HCT116 (cell line): Measurements from ENCODE around the gene ARFGAP1. TPM values are rescaled to one million over a fixed set of nuclear protein-coding genes. Genes with fewer than 3 reads are reported as not detected.

Experiments used
- ATAC-seq: fragments of 200-7000 bp; cut with Tn5 transposase; 2 replicates; pipeline ENCODE4 v1.9.1; 2020; ENCODE audit warnings: mild to moderate bottlenecking, moderate library complexity
- BruUV-seq: library from RNA; stranded (reverse); fragments of 400-500 nt; replicated peaks from 2 replicates; lab custom pipeline; 2021; lab: Mats Ljungman, UMichigan
- CTCF ChIA-PET: fragments of 300-600 bp; sonication (Branson Sonifier 250); formaldehyde crosslinking; loops from one replicate; lab custom pipeline; 2021; ENCODE audit warnings: antibody characterized with exemption; lab: Charles Lee
- POLR2A ChIA-PET: fragments of 300-600, 350-600 bp; sonication (Branson Sonifier 250); formaldehyde crosslinking; loops from one replicate; lab custom pipeline; 2021; ENCODE audit warnings: antibody characterized with exemption; lab: Charles Lee
- RAD21 ChIA-PET, 2 experiments: fragments of 300-600 bp; sonication (Branson Sonifier 250); formaldehyde crosslinking; loops; one replicate each; lab custom pipeline; 2023; ENCODE audit warnings: low total read pairs in 2 of 2; ENCODE audit not compliant: uncharacterized antibody in 2 of 2, unreplicated experiment in 2 of 2, low non-redundant PET in 1 of 2; lab: Charles Lee
- DNase-seq: peaks from one replicate; pipeline ENCODE4 v3.0.0-alpha.2; 2010; ENCODE audit warnings: low read depth, low spot score
- H2AFZ ChIP-seq: fragments of 200-600 bp; shearing (Covaris generic), sonication (generic); 2 replicates; pipeline ENCODE4 v1.6.1; 2017; ENCODE audit warnings: low read depth, mixed run types, mixed read lengths, antibody characterized with exemption, low read length; ENCODE audit not compliant: poor library complexity, severe bottlenecking
- H3K27ac ChIP-seq: 2 replicates; pipeline ENCODE4 v1.5.1; 2012; ENCODE audit warnings: low read depth, low read length
- H3K27me3 ChIP-seq: fragments of 200-600 bp; sonication (generic); 2 replicates; pipeline ENCODE4 v1.6.1; 2016; ENCODE audit warnings: mixed run types, low read length, mixed read lengths; ENCODE audit not compliant: insufficient read depth
- H3K36me3 ChIP-seq, 2 experiments: fragments of 200-500 bp in 1 of 2; fragments of 200-600 bp in 1 of 2; sonication (Bioruptor generic) in 1 of 2; sonication (generic) in 1 of 2; 2 replicates each; pipeline versions ENCODE4 v1.5.1 to v1.6.1; 2014 to 2016; ENCODE audit warnings: low read length in 2 of 2, inconsistent platforms in 1 of 2, mixed read lengths in 1 of 2, mixed run types in 1 of 2; ENCODE audit not compliant: insufficient read depth in 2 of 2, control insufficient read depth in 1 of 2
- H3K4me1 ChIP-seq, 2 experiments: fragments of 200-600 bp in 1 of 2; sonication (generic) in 1 of 2; 2 replicates each; pipeline versions ENCODE4 v1.5.1 to v1.6.1; 2012 to 2017; ENCODE audit warnings: low read length in 2 of 2, inconsistent platforms in 1 of 2, mild to moderate bottlenecking in 1 of 2, mixed read lengths in 1 of 2, mixed run types in 1 of 2, moderate library complexity in 1 of 2; ENCODE audit not compliant: insufficient read depth in 2 of 2, control insufficient read depth in 1 of 2
- H3K4me2 ChIP-seq: fragments of 200-600 bp; sonication (generic); 2 replicates; pipeline ENCODE4 v1.6.1; 2017; ENCODE audit warnings: mixed run types, low read length, mixed read lengths
- H3K4me3 ChIP-seq, 2 experiments: fragments of 200-600 bp in 1 of 2; sonication (generic) in 1 of 2; replicated peaks in 1 of 2; 2 replicates each; pipeline ENCODE4 v1.5.1; 2011 to 2016; ENCODE audit warnings: low read length in 2 of 2, control low read depth in 1 of 2, low read depth in 1 of 2, mild to moderate bottlenecking in 1 of 2, mixed read lengths in 1 of 2, mixed run types in 1 of 2
- H3K79me2 ChIP-seq: fragments of 200-600 bp; sonication (generic); 2 replicates; pipeline ENCODE4 v1.6.1; 2017; ENCODE audit warnings: mild to moderate bottlenecking, mixed run types, low read length, moderate library complexity, mixed read lengths; ENCODE audit not compliant: insufficient read depth
- H3K9ac ChIP-seq: fragments of 200-600 bp; sonication (generic); 2 replicates; pipeline ENCODE4 v1.6.1; 2016; ENCODE audit warnings: low read length, mixed read lengths
- H3K9me2 ChIP-seq: fragments of 200-600 bp; sonication (generic), shearing (Covaris generic); 2 replicates; pipeline ENCODE4 v1.6.1; 2017; ENCODE audit warnings: mixed run types, mild to moderate bottlenecking, moderate library complexity; ENCODE audit not compliant: insufficient read depth
- H3K9me3 ChIP-seq, 2 experiments: fragments of 200-500 bp in 1 of 2; fragments of 200-600 bp in 1 of 2; sonication (Bioruptor generic) in 1 of 2; sonication (generic) in 1 of 2; 2 replicates each; pipeline ENCODE4 v1.6.1; 2014 to 2017; ENCODE audit warnings: low read length in 2 of 2, mixed read lengths in 2 of 2, inconsistent platforms in 1 of 2, low read depth in 1 of 2, mild to moderate bottlenecking in 1 of 2, mixed run types in 1 of 2, moderate library complexity in 1 of 2; ENCODE audit not compliant: control insufficient read depth in 1 of 2, insufficient read depth in 1 of 2
- H4K20me1 ChIP-seq: fragments of 200-600 bp; sonication (generic), shearing (Covaris generic); 2 replicates; pipeline ENCODE4 v1.6.1; 2017; ENCODE audit warnings: mixed run types, mild to moderate bottlenecking, moderate library complexity; ENCODE audit not compliant: insufficient read depth
- CBX3 ChIP-seq: IDR thresholded peaks from 2 replicates; pipeline ENCODE4 v1.6.1; 2012; ENCODE audit warnings: low read depth
- CTCF ChIP-seq, 3 experiments: fragments of 200-600 bp in 1 of 3; sonication (generic) in 1 of 3; IDR thresholded peaks in 2 of 3; conservative IDR thresholded peaks in 1 of 3; 2 replicates each; pipeline ENCODE4 v1.5.1; 2012 to 2017; ENCODE audit warnings: low read depth in 2 of 3, low read length in 2 of 3, antibody characterized with exemption in 1 of 3, borderline replicate concordance in 1 of 3, control low read depth in 1 of 3, mild to moderate bottlenecking in 1 of 3, mixed read lengths in 1 of 3, mixed run types in 1 of 3, moderate library complexity in 1 of 3; ENCODE audit not compliant: insufficient read depth in 1 of 3
- ELF1 ChIP-seq: IDR thresholded peaks from 2 replicates; pipeline ENCODE4 v1.6.1; 2012; ENCODE audit warnings: low read depth, borderline replicate concordance
- EZH2phosphoT487 ChIP-seq: fragments of 200-600 bp; IDR thresholded peaks from 2 replicates; pipeline ENCODE4 v1.6.1; 2018; ENCODE audit warnings: antibody characterized with exemption, borderline replicate concordance
- JUND ChIP-seq: IDR thresholded peaks from 2 replicates; pipeline ENCODE4 v1.6.1; 2012
- POLR2A ChIP-seq: IDR thresholded peaks from 2 replicates; pipeline ENCODE4 v1.7.0; 2011; ENCODE audit warnings: borderline replicate concordance; ENCODE audit not compliant: insufficient read depth, insufficient read length; ENCODE audit errors: extremely low read depth
- POLR2AphosphoS5 ChIP-seq: IDR thresholded peaks from 2 replicates; pipeline ENCODE4 v1.6.1; 2011; ENCODE audit warnings: mild to moderate bottlenecking, low read depth, low read length, moderate library complexity
- YY1 ChIP-seq: IDR thresholded peaks from 2 replicates; pipeline ENCODE4 v1.6.1; 2011; ENCODE audit warnings: low read length, low read depth, moderate library complexity, mild to moderate bottlenecking; ENCODE audit not compliant: insufficient replicate concordance; ENCODE audit errors: extremely low read depth
- ZFX ChIP-seq: fragments of 450-650 bp; IDR thresholded peaks from 2 replicates; pipeline ENCODE4 v1.6.1; 2017
- intact Hi-C: fragments of 100-400 bp; cut with micrococcal nuclease; formaldehyde crosslinking; loops from 2 replicates; pipeline ENCODE4 v1.10.0; 2022
- total RNA-seq: library from RNA; stranded (reverse); gene quantifications from one replicate; pipeline ENCODE4 v1.2.1, GENCODE V29; 2021; ENCODE audit not compliant: unreplicated experiment

Gene ARFGAP1
- total RNA-seq, 1 experiment from 2014 or later, result 94.4 TPM

GRCh38 chr20:63264000-63264399 lies 8.6 kb upstream of the ARFGAP1 start:
- TF ChIP-seq POLR2A, result no peak

GRCh38 chr20:63264519-63264918 lies 8.1 kb upstream of the ARFGAP1 start:
- no TSS peak for BruUV-seq

More at GRCh38 chr20:63264000-63264399, 8.6 kb upstream of the ARFGAP1 start:
- no peak for ATAC-seq
- ChIA-PET POLR2A (no interaction called here), CTCF (no interaction called here), RAD21 (no interaction called here)
- Histone ChIP-seq H3K79me2 (no peaks in the 10 kb centered on the region), H3K4me1 (peaks cover 0 to 7% of the 10 kb centered on the region in 2 experiments; a peak in 1 of 4 replicates), H3K4me3 (no peak overlapping the region), H3K9me3 (no peaks in the 10 kb centered on the region), H4K20me1 (no peaks in the 10 kb centered on the region), H3K9ac (no peak overlapping the region), H2AFZ (no peak overlapping the region), H3K36me3 (no peaks in the 10 kb centered on the region), H3K27me3 (no peaks in the 10 kb centered on the region), H3K4me2 (no peak overlapping the region), H3K9me2 (no peaks in the 10 kb centered on the region), H3K27ac (no peak overlapping the region)
- no peak for DNase-seq
- BruUV-seq, result no TSS peak
- intact Hi-C loops, result no loop called here

More at GRCh38 chr20:63264519-63264918, 8.1 kb upstream of the ARFGAP1 start:
- intact Hi-C loops, result no loop called here
- H3K36me3 ChIP-seq, result no peaks in the 10 kb centered on the region
- no peaks in the 10 kb centered on the region for H3K9me2 ChIP-seq
- H3K27ac ChIP-seq, result no peak overlapping the region
- ChIA-PET POLR2A (no interaction called here), CTCF (no interaction called here)
- H2AFZ ChIP-seq, result no peak overlapping the region
- ATAC-seq (no peak), DNase-seq (no peak)
- peaks cover 0 to 9% of the 10 kb centered on the region in 2 experiments; a peak in 1 of 4 replicates for H3K4me1 ChIP-seq
- no peaks in the 10 kb centered on the region for H3K79me2 ChIP-seq
- no peak overlapping the region for H3K9ac ChIP-seq
- no peak for TF ChIP-seq CBX3
- TF ChIP-seq ZFX, result no peak
- no peak for TF ChIP-seq EZH2phosphoT487
- TF ChIP-seq YY1, result no peak
- TF ChIP-seq CTCF (IDR thresholded peaks at IDR 0.05 in 2 of 3, conservative IDR thresholded peaks at IDR 0.05 in 1 of 3; ENCODE audit: borderline replicate concordance in 1 of 3, insufficient read depth in 1 of 3, low read depth in 2 of 3, low read length in 2 of 3), result no peak
- no peak for TF ChIP-seq POLR2AphosphoS5
- TF ChIP-seq JUND, result no peak
- TF ChIP-seq ELF1, result no peak
- TF ChIP-seq, all 23 proteins: peak for 0
- RAD21 ChIA-PET, result no interaction called here
- no peaks in the 10 kb centered on the region for H3K27me3 ChIP-seq
- no peaks in the 10 kb centered on the region for H4K20me1 ChIP-seq
- H3K4me2 ChIP-seq, result no peak overlapping the region
- no peak overlapping the region for H3K4me3 ChIP-seq
- no peaks in the 10 kb centered on the region for H3K9me3 ChIP-seq
